ENCODE results near the gene ACHE.
"Not testable (repeated sequence)": the region's sequence is repeated elsewhere in the genome, so short reads cannot be mapped to it uniquely, and the experiment has no call there.

The ACHE gene

DNA sequence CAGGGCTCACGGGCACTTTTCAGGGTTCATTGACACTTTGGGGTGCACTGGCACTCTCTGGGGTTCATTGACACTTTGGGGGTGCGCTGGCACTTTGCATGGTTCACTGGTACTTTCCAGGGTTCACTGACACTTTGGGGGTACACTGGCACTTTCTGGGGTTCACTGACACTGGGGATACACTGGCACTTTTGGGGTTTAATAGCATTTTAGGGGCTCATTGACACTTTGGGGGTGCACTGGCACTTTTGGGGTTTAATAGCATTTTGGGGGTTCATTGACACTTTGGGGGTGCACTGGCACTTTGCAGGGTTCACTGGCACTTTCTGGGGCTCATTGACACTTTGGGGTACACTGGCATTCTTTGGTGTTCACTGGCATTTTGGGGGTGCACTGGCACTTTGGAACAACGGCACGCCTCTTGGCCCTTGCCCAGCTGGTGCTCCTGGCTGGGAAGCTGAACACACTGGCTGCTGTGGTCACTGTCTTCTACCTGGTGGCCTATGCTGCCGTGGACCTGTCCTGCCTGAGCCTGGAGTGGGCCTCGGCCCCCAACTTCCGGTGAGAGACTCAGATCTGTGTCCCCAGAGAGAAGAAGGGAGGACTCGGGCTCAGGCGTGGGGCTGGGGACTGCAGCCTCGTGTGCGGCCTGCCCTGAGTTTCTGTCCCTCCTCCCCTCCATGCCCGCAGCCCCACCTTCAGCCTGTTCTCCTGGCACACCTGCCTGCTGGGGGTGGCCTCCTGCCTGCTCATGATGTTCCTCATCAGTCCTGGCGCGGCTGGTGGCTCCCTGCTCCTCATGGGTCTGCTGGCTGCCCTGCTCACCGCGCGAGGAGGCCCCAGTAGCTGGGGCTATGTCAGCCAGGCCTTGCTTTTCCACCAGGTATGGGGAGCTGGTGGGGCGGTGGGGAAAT, 34.7 kb downstream of the ACHE start:
- no peak for DNase-seq

- no peak for DNase-seq
These were observed 35.8 kb downstream of the ACHE start for GRCh38 chr7:100859856-100860255.

GRCh38 chr7:100856871-100857282, 38.8 kb downstream of the ACHE start:
- DNase-seq: no peak

GRCh38 chr7:100855515-100855914, 40.2 kb downstream of the ACHE start:
- DNase-seq: no peak

- not testable (repeated sequence) for DNase-seq
These were observed 40.8 kb downstream of the ACHE start for GRCh38 chr7:100854899-100855298.

DNA sequence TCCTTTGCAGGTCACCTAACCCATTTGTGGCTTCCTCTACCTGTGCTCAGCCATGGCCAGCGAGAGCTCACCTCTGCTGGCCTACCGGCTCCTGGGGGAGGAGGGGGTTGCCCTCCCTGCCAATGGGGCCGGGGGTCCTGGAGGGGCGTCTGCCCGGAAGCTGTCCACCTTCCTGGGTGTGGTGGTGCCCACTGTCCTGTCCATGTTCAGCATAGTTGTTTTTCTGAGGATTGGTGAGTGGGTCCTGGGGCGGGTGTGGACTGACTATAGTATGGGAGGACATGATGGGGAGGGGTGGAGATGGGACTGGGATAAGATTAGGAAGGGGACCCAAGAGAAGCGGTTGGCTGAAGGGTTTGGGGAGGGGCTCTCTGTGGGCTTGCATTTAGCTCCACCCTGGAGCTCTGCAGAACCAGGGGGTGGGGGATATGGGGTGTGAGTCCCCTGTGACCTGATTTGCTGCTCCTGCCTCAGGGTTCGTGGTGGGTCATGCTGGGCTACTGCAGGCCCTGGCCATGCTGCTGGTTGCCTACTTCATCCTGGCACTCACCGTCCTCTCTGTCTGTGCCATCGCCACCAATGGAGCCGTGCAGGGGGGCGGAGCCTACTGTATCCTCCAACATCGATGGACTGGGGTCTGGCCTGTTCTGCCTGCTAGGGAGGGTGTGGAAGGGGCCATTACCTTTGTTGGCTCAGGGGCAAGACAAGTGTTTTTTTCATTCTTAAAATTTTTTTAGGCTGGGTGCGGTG, 41.4 kb downstream of the ACHE start:
- DNase-seq: no peak

DNA sequence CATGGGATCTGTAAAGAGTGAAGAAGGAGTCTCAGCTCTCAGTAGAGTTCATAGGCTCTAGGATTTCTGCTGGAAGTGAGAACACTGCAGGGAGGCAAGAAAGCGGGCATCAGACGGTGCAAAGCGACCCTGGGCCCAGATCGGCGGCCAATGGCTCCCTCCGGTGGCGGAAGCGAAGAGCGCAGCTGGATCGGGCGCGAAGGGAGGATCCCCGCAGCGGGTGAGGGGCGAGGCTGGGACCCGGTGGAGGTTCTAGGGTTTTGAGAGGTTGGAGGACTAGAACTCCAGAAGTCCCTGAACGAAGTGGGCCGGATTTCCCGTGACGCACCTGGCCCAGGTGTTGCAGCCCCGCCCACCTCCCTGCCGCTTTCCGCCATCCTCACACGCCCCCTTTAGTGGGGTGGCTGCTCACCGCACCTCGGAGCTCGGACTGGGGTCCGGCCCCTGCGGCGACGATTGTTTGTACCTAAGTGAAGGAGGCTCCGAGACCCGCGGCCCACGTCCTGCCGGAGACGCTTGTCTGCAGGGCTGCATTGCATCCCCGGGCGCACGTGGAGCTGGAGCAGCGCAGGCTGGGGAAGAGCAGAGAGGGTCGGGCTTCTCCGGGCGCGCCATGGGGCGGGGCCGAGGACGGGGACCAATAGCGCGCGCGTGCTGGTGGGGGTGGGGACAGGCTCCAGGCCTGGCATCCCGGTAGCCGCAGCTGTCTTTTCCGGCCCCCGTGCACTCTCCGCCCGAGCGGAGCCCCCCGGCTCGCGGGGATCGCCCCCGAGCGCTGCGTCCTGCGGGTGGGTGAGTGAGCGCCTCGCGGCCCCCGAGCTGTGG, 43.4 kb downstream of the ACHE start, which contains the start of gene SLC12A9:
Gene SLC12A9, plus strand, starts transcription at position 666 of the 825 bp plus-strand sequence. CDS start 1,485 bp downstream, outside the sequence.
- DNase-seq: peak; percentile 60

DNA sequence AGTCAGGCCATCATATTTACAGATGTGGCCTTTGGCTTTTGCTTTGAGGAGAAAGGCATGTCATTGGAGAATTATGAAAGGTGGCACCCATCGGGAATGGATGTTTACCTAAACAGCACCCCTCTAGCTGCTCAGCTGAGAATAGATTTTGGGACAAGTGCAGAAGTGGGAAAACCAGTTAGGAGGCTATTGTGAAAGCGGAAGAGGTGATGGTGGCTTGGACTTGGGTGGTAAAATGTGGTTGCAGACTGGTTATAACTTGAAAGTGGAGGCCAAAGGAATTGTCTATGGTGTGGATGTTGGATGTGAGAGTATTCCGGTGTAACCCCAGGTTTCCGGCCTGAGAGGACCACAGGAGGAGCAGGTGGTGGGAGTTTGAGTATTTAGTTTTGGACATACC, 48.3 kb downstream of the ACHE start:
- no peak for DNase-seq

DNA sequence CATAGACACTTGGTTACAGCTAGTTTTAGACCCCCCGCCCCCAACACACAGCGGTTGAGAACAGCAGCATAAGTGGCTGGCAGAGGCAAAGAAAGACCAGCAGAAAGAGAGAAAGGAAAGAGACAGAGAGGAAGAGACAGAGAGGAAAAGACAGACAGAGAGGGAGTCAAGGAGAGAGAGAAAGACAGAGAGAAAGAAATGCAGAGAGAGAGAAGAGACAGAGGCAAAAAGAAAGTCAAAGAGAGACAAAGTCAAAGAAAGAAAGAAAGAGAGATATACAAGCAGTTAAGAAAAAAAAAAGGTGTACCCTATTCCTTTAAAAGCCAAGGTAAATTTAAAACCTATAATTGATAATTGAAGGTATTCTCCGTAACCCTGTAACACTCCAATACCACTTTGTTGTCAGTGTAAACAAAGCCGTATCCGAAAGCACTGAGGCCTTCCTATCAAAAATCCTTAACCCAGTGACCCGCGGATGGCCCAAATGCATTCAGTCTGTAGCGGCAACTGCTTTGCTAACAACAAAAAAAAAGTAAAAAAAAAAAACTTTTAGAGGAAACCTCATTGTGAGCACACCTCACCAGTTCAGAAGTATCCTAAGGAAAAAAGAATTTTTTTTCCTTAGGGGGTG, 55.1 kb downstream of the ACHE start:
- no peak for DNase-seq
